Right cardiac atrium (tissue), 5 donors: ENCODE data around the gene USE1. TPM values are rescaled to one million over a fixed set of nuclear protein-coding genes. Genes with fewer than 3 reads are reported as not detected.
A peak's percentile ranks its signal among the peaks of the same experiment; 100 is the strongest.

Experiments
- ATAC-seq, 2 donors: fragments of 200-7000 bp; cut with Tn5 transposase; one replicate each; pipeline versions ENCODE4 v1.8.0 to v1.9.1; 2020; ENCODE audit warnings: moderate library complexity in 2 of 2, mild to moderate bottlenecking in 1 of 2
- DNase-seq, 3 donors: peaks; one replicate each; pipeline ENCODE4 v3.0.0-alpha.2; 2020
- H3K27ac ChIP-seq: one replicate; pipeline ENCODE4 v1.5.1; 2013; ENCODE audit warnings: mild to moderate bottlenecking, low read length, control low read depth, moderate library complexity
- H3K27me3 ChIP-seq: one replicate; pipeline ENCODE4 v1.6.1; 2013; ENCODE audit not compliant: control insufficient read depth, insufficient read depth
- H3K4me1 ChIP-seq: one replicate; pipeline ENCODE4 v1.6.1; 2013; ENCODE audit warnings: low read length; ENCODE audit not compliant: control insufficient read depth, insufficient read depth
- H3K4me3 ChIP-seq: one replicate; pipeline ENCODE4 v1.5.1; 2013; ENCODE audit warnings: low read length, control low read depth
- H3K9me3 ChIP-seq: one replicate; pipeline ENCODE4 v1.6.1; 2013; ENCODE audit warnings: low read length; ENCODE audit not compliant: control insufficient read depth
- WGBS: extraction: QIAGEN DNeasy Blood & Tissue Kit; methylation state at CpG from one replicate; pipeline ENCODE4 v1.1.7; 2013; 5-methylcytosine and 5-hydroxymethylcytosine counted together
- intact Hi-C, 4 donors: fragments of 100-400 bp; cut with DNase I; formaldehyde crosslinking; loops; one replicate each; pipeline versions ENCODE4 v1.11.0 to v1.14.0; 2022 to 2023
- long read RNA-seq, 4 donors: library from polyadenylated mRNA; unstranded; transcript quantifications; one replicate each; pipeline ENCODE4 v2.0.0, GENCODE V29; 2020 to 2021
- polyA plus RNA-seq: library from polyadenylated mRNA; stranded (reverse); fragments of 200-250 nt; gene quantifications from one replicate; pipeline ENCODE4 v1.2.3, GENCODE V29; 2013
- total RNA-seq, 4 donors: library from RNA; stranded (reverse); fragmentation: NEBNext Ultra II Directional; extraction: Animal tissue kit (Norgen Biotek cat#: 25700); gene quantifications; one replicate each; pipeline ENCODE4 v1.2.1, GENCODE V29; 2021
- donor health status: healthy with polysubstance abuse.
- donor health status: DM: no; HTN: yes; CAD: no.
- donor health status: DM: no; HTN: no; CAD: no.
- donor health status: DM: no; HTN: yes; CAD: no; lungs with severe emphysema.
- donor health status: DM: yes; HTN: yes; CAD: no.

Gene USE1
- total RNA-seq (10 to 100 TPM; 19.6 to 29.1 (median 27.7) TPM), polyA plus RNA-seq (49.7 TPM)
- long read RNA-seq, donor 1: 0 reads
- long read RNA-seq, donor 2, partial matches to known transcripts: 1 of 2 reads
- long read RNA-seq, donor 2, other reads (novel, unspliced or antisense): 0 of 2 reads
- long read RNA-seq, donor 3: 0 reads
- long read RNA-seq, donor 4, partial matches to known transcripts: 0 of 1 reads
- long read RNA-seq, donor 4, other reads (novel, unspliced or antisense): 0 of 1 reads

GRCh38 chr19:17215127-17215971, at the start of gene USE1:
Gene USE1, plus strand, starts transcription at chr19:17215357. Its CDS starts 49 bp downstream, at chr19:17215406.
- DNase-seq (peak; percentile 92 to 97 (median 95)), ATAC-seq (peak; percentile 93 to 96)
- Histone ChIP-seq H3K27me3 (no peaks in the 10 kb centered on the region), H3K27ac (peak within 1 kb of the TSS; percentile 99), H3K9me3 (no peaks in the 10 kb centered on the region), H3K4me3 (peak within 1 kb of the TSS; percentile 82), H3K4me1 (peaks cover 2% of the 10 kb centered on the region)
- 3% methylated on average over 56 of the region's 56 CpGs for WGBS
- intact Hi-C loops: loop anchor here in 1 of 4 donors (10.0 kb wide), 1 partner anchor 69 kb away; the partner anchor contains the start of gene ANKLE1

GRCh38 chr19:17165715-17166114, 49.4 kb upstream of the USE1 start:
- Histone ChIP-seq H3K27me3 (no peaks in the 10 kb centered on the region), H3K9me3 (no peaks in the 10 kb centered on the region), H3K27ac (no peak overlapping the region), H3K4me1 (no peaks in the 10 kb centered on the region), H3K4me3 (no peak overlapping the region)
- ATAC-seq: no peak
- 94% methylated on average over 5 of the region's 5 CpGs for WGBS
- intact Hi-C loops: no loop called here
- no peak for DNase-seq

- Histone ChIP-seq H3K27ac (no peak overlapping the region), H3K4me3 (no peak overlapping the region), H3K4me1 (no peaks in the 10 kb centered on the region), H3K9me3 (no peaks in the 10 kb centered on the region), H3K27me3 (no peaks in the 10 kb centered on the region)
- intact Hi-C loops: no loop called here
- no peak for DNase-seq
- WGBS: 86% methylated on average over 13 of the region's 13 CpGs
- ATAC-seq: no peak
Measured at GRCh38 chr19:17170538-17171297, 44.4 kb upstream of the USE1 start.

GRCh38 chr19:17171874-17172273, 43.3 kb upstream of the USE1 start:
- 93% methylated on average over 8 of the region's 8 CpGs for WGBS
- H3K27ac ChIP-seq: no peak overlapping the region
- no peak for ATAC-seq
- no peaks in the 10 kb centered on the region for H3K27me3 ChIP-seq
- intact Hi-C loops: no loop called here
- H3K4me3 ChIP-seq: no peak overlapping the region
- no peaks in the 10 kb centered on the region for H3K9me3 ChIP-seq
- no peak for DNase-seq
- no peaks in the 10 kb centered on the region for H3K4me1 ChIP-seq

- DNase-seq (no peak), ATAC-seq (no peak)
- H3K4me1 ChIP-seq: no peaks in the 10 kb centered on the region
- intact Hi-C loops: no loop called here
- H3K4me3 ChIP-seq: no peak overlapping the region
- WGBS: 92% methylated on average over 33 of the region's 33 CpGs
- no peaks in the 10 kb centered on the region for H3K9me3 ChIP-seq
- H3K27ac ChIP-seq: no peak overlapping the region
- no peaks in the 10 kb centered on the region for H3K27me3 ChIP-seq
Measured at GRCh38 chr19:17172624-17173345, 42.4 kb upstream of the USE1 start.

GRCh38 chr19:17178291-17178690, 36.9 kb upstream of the USE1 start:
- Histone ChIP-seq H3K27me3 (no peaks in the 10 kb centered on the region), H3K27ac (no peak overlapping the region), H3K4me3 (no peak overlapping the region), H3K9me3 (no peaks in the 10 kb centered on the region), H3K4me1 (no peaks in the 10 kb centered on the region)
- DNase-seq: no peak
- ATAC-seq: no peak
- intact Hi-C loops: no loop called here
- WGBS: 95% methylated on average over 10 of the region's 10 CpGs

- intact Hi-C loops: no loop called here
- DNase-seq (no peak), ATAC-seq (no peak)
- Histone ChIP-seq H3K9me3 (no peaks in the 10 kb centered on the region), H3K27me3 (no peaks in the 10 kb centered on the region), H3K4me3 (no peak overlapping the region), H3K27ac (no peak overlapping the region), H3K4me1 (no peaks in the 10 kb centered on the region)
- WGBS: 70% methylated on average over 22 of the region's 22 CpGs
Measured at GRCh38 chr19:17180997-17181702, 34.0 kb upstream of the USE1 start.

GRCh38 chr19:17183271-17183761, 31.8 kb upstream of the USE1 start:
- 78% methylated on average over 14 of the region's 14 CpGs for WGBS
- Histone ChIP-seq H3K9me3 (no peaks in the 10 kb centered on the region), H3K27ac (no peak overlapping the region), H3K4me1 (no peaks in the 10 kb centered on the region), H3K4me3 (no peak overlapping the region), H3K27me3 (no peaks in the 10 kb centered on the region)
- ATAC-seq (no peak), DNase-seq (no peak)
- intact Hi-C loops: no loop called here

GRCh38 chr19:17183858-17184321, 31.3 kb upstream of the USE1 start:
- H3K4me3 ChIP-seq: no peak overlapping the region
- no peaks in the 10 kb centered on the region for H3K27me3 ChIP-seq
- DNase-seq: no peak
- H3K27ac ChIP-seq: no peak overlapping the region
- no peaks in the 10 kb centered on the region for H3K9me3 ChIP-seq
- H3K4me1 ChIP-seq: no peaks in the 10 kb centered on the region
- no peak for ATAC-seq
- 77% methylated on average over 11 of the region's 11 CpGs for WGBS
- intact Hi-C loops: no loop called here

GRCh38 chr19:17184371-17184841, 30.8 kb upstream of the USE1 start:
- intact Hi-C loops: no loop called here

More at GRCh38 chr19:17184371-17184841, 30.8 kb upstream of the USE1 start:
- no peak overlapping the region for H3K4me3 ChIP-seq
- H3K9me3 ChIP-seq: no peaks in the 10 kb centered on the region
- DNase-seq: no peak
- ATAC-seq: peak in 1 of 2 donors; percentile 42
- 87% methylated on average over 12 of the region's 12 CpGs for WGBS
- H3K27ac ChIP-seq: no peak overlapping the region
- no peaks in the 10 kb centered on the region for H3K27me3 ChIP-seq
- no peaks in the 10 kb centered on the region for H3K4me1 ChIP-seq
